Muscle layer of colon (tissue), 2 donors: ENCODE results near the gene EHBP1L1.

ENCODE experiments used
- H3K27ac ChIP-seq: one replicate; pipeline ENCODE4 v1.7.0; 2013; ENCODE audit warnings: low read depth, mild to moderate bottlenecking, low read length, moderate library complexity
- H3K27me3 ChIP-seq, 2 donors: one replicate each; pipeline ENCODE4 v1.7.0; 2013; ENCODE audit warnings: low read length in 2 of 2, mild to moderate bottlenecking in 2 of 2; ENCODE audit not compliant: insufficient read depth in 2 of 2, control insufficient read depth in 1 of 2
- H3K36me3 ChIP-seq: one replicate; pipeline ENCODE4 v1.7.0; 2013; ENCODE audit warnings: mild to moderate bottlenecking, low read length; ENCODE audit not compliant: insufficient read depth
- H3K4me1 ChIP-seq: one replicate; pipeline ENCODE4 v1.7.0; 2013; ENCODE audit warnings: mild to moderate bottlenecking, low read length; ENCODE audit not compliant: insufficient read depth
- H3K4me3 ChIP-seq, 2 donors: one replicate each; pipeline ENCODE4 v1.7.0; 2013; ENCODE audit warnings: low read length in 2 of 2, low read depth in 1 of 2, mild to moderate bottlenecking in 1 of 2, moderate library complexity in 1 of 2
- H3K9ac ChIP-seq: one replicate; pipeline ENCODE4 v1.7.0; 2013; ENCODE audit warnings: low read length
- H3K9me3 ChIP-seq: one replicate; pipeline ENCODE4 v1.7.0; 2013; ENCODE audit warnings: mild to moderate bottlenecking, low read length
- donor health status: abdominal sarcoma.
- donor health status: Adenocarcinoma of cecum.

EHBP1L1 gene

DNA sequence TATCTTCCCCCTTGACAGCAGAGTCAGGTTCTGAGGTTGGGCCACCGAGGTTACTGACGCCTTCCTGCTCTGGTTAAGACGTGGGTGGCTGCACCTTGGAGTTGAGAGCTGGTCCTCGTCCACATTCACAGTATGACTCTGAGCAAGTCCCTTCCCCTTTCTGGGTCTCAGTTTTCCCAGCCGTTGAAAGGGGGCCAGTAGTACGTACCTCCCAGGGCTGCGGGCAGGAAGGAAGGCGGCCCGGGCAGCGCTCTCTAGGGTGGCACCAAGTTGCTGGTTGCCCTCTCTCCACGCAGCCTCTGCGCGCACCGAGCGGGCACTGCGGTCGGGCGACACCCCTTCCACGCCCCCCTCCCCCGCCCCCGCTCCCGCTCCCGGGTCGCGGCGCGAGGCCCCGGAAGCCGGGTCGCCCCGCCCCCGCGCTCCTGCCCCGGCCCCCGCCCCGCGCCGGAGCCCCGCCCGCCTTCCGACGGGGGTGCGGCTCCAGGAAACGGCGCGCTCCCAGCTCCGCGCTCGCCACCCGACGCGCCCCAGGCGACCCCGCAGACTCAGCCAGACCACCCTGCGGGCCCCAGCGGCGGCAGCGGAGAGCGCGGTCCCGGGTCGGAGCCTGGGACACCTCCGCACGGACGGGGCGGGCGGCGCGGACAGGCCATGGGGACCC is at the start of gene EHBP1L1:
TSS of gene EHBP1L1 (plus strand) at position 486 of the 664 bp plus-strand sequence. CDS start 250 bp downstream, outside the sequence.
- no peaks in the 10 kb centered on the region for H3K27me3 ChIP-seq
- H3K4me3 ChIP-seq = peak within 1 kb of the TSS; percentile 92 to 98
- H3K9ac ChIP-seq = peak within 1 kb of the TSS; percentile 95
- H3K36me3 ChIP-seq = peaks cover 26% of the 10 kb centered on the region
- peaks cover 49% of the 10 kb centered on the region for H3K4me1 ChIP-seq
- H3K9me3 ChIP-seq = no peaks in the 10 kb centered on the region
- H3K27ac ChIP-seq = peak within 1 kb of the TSS; percentile 96

DNA sequence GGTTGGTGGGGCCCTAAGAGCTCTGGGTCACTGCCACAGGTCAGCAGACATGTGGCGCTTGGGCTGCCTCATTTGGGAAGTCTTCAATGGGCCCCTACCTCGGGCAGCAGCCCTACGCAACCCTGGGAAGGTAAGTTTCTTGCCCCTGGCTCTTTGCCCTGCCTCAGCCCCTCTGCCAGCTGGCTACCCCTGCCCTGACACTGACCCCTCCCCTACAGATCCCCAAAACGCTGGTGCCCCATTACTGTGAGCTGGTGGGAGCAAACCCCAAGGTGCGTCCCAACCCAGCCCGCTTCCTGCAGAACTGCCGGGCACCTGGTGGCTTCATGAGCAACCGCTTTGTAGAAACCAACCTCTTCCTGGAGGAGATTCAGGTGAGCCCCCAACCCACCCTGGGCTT is 49.1 kb upstream of the EHBP1L1 start:
- no peaks in the 10 kb centered on the region for H3K27me3 ChIP-seq
- no peak overlapping the region for H3K27ac ChIP-seq
- H3K36me3 ChIP-seq = peaks cover 36% of the 10 kb centered on the region
- no peak overlapping the region for H3K9ac ChIP-seq
- no peaks in the 10 kb centered on the region for H3K9me3 ChIP-seq
- no peak overlapping the region for H3K4me3 ChIP-seq
- H3K4me1 ChIP-seq = peaks cover 20% of the 10 kb centered on the region

DNA sequence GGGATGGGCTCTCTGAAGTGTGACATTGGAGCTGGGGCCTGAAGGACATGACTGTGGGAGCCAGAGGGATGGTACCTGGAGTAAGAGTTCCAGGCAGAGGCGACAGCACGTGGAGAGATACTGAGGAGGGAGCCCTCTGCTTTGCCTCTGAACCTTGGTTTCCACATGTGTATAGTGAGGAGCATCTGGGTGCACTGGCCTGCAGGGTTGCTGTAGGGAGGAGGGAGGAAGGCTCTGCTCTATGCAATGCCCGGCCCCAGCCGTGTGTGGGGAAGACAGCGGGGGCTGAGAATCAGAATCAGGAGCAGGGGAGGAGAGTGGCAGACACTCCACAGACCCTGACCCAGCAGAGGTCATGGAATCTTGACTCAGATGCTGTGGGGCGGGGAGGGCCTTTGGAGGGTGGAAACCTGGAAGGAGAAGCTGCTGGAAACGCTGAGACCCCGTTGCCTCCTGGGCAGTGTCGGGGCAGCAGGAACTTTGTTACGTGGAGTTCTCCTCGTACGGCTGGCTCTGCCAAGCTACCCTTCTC is 47.0 kb upstream of the EHBP1L1 start:
- Histone ChIP-seq H3K36me3 (peaks cover 49% of the 10 kb centered on the region), H3K27me3 (no peaks in the 10 kb centered on the region), H3K27ac (no peak overlapping the region), H3K4me1 (peaks cover 17% of the 10 kb centered on the region), H3K9ac (no peak overlapping the region), H3K9me3 (no peaks in the 10 kb centered on the region), H3K4me3 (no peak overlapping the region)

DNA sequence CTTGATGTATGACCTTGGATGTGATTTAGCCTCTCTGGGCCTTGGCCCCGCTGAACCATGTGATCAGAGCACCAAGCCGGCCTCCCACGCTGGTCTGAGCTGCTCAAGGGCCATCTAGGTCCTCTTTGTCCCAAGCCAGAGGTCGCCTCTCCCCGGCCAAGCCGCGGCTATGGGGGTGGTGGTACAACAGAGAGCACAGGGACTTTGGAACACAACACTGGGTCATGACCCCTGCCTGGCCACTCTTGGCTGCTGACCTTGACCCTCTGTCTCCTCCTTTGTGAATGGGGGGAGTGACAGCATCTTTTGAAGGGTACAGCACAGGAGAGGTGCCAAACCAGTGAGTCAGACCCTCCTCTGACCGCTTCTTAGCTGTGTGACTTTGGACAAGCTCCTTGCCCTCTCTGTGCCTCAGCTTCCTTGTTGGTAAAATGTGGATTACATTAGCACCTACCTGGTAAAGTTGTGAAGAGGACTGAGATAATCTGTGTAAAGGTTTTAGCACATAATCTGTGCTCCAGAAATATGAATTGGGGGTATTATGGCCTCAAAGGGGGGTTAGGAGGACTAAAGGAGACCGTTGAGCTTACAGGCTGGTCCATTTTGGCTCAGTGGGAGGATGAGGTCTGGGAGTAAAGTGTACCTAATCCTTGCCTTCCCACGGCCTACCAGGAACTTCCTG is 46.2 kb upstream of the EHBP1L1 start:
- peaks cover 11% of the 10 kb centered on the region for H3K4me1 ChIP-seq
- no peaks in the 10 kb centered on the region for H3K9me3 ChIP-seq
- H3K27ac ChIP-seq = no peak overlapping the region
- H3K36me3 ChIP-seq = peaks cover 49% of the 10 kb centered on the region
- no peak overlapping the region for H3K4me3 ChIP-seq
- no peak overlapping the region for H3K9ac ChIP-seq
- no peaks in the 10 kb centered on the region for H3K27me3 ChIP-seq

DNA sequence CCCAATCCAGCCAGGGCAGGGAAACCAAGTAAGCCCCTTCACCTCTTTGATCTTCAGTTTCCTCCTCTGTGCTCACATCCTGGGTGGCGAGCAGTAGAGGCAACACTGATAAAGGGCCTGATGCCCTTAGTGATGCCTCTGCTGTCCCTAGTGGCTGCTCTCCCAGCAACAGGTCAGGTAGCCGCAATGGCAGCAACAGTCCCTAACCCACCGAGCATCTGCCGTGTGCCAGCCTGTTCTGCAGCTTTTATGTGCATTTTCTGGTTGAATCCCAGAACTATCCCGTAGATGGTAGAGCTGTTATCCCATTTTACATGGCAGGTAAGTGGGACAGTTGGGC is 45.7 kb upstream of the EHBP1L1 start:
- Histone ChIP-seq H3K27ac (no peak overlapping the region), H3K36me3 (peaks cover 52% of the 10 kb centered on the region), H3K9me3 (no peaks in the 10 kb centered on the region), H3K27me3 (no peaks in the 10 kb centered on the region), H3K4me3 (no peak overlapping the region), H3K9ac (no peak overlapping the region), H3K4me1 (peaks cover 11% of the 10 kb centered on the region)

DNA sequence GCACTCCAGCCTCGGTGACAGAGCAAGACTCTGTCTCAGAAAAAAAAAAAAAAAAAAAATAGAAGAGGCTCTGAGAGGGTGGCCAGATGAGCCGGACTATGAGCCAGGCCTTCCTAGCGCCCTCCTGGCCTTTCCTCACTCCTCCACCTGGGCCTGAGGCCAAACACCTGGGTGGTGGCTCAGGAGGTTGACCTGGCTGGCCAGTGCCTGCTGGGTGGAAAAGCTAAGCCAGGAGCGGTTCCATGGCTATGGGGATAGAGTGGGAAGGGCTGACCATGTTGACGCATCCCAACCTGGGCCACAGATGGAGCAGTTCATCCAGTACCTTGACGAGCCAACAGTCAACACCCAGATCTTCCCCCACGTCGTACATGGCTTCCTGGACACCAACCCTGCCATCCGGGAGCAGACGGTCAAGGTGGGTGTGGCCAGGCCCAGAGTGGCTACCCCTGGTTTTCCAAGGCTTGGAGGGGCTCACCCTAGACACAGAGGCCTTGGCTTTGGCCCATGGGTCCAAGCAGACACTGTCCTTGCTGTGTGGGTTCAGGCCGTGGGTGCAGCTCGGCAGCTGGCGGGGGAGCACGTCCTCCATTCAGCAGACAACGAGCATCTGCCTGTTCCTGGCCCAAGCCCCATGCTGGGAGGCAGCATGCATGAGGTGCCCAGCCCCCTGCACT is 43.3 kb upstream of the EHBP1L1 start:
- Histone ChIP-seq H3K27ac (no peak overlapping the region), H3K9ac (no peak overlapping the region), H3K36me3 (peaks cover 48% of the 10 kb centered on the region), H3K27me3 (no peaks in the 10 kb centered on the region), H3K4me3 (no peak overlapping the region), H3K4me1 (no peaks in the 10 kb centered on the region), H3K9me3 (no peaks in the 10 kb centered on the region)

DNA sequence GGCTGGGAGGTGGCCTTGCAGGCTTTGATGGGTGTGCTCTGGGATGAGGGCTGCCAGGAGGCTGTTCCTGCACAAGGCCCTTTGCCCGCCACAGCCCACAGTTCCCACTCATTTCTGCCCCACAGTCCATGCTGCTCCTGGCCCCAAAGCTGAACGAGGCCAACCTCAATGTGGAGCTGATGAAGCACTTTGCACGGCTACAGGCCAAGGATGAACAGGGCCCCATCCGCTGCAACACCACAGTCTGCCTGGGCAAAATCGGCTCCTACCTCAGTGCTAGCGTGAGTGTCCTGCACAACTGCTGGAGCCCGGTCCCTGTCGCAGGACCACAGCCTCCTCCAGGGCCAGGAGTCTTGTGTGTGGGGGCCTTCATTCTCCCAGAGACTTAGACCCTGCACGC is 40.8 kb upstream of the EHBP1L1 start:
- Histone ChIP-seq H3K27ac (no peak overlapping the region), H3K4me1 (peaks cover 5% of the 10 kb centered on the region), H3K27me3 (no peaks in the 10 kb centered on the region), H3K36me3 (peaks cover 37% of the 10 kb centered on the region), H3K9ac (no peak overlapping the region), H3K4me3 (no peak overlapping the region), H3K9me3 (no peaks in the 10 kb centered on the region)

DNA sequence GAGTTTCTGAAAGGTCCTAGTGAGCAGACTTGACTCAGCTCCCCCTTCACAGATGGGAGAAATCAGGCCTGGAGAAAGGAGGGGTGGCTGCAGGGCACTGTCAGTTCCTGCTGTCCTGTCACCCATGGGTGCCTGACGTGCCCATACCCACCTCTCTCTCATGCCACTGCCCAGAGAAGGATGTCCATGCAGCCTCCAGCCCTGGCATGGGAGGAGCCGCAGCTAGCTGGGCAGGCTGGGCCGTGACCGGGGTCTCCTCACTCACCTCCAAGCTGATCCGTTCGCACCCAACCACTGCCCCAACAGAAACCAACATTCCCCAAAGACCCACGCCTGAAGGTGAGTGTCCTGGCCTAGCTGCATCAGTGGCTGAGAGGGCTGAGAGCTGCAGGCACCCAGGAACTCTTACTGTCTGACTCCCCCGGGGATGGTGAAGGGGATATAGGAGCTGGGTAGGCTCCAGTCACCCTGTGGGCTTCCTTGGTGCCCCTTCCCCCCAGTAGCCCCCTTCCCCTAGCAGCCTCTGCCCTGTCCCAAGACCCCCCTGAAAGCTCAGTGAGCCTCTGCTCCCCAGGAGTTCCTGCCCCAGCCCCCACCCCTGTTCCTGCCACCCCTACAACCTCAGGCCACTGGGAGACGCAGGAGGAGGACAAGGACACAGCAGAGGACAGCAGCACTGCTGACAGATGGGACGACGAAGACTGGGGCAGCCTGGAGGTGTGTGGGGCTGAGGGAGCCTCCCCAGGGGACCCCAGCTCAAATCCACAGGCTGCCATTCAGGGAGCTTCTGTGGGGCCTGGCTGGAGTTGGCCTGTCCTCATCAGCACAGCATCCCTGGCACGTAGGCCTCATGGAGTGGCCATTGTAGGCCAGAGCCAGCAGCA is 39.2 kb upstream of the EHBP1L1 start:
- H3K36me3 ChIP-seq = peaks cover 25% of the 10 kb centered on the region
- H3K9ac ChIP-seq = no peak overlapping the region
- peaks cover 14% of the 10 kb centered on the region for H3K4me1 ChIP-seq
- H3K9me3 ChIP-seq = no peaks in the 10 kb centered on the region
- H3K27me3 ChIP-seq = no peaks in the 10 kb centered on the region
- H3K27ac ChIP-seq = no peak overlapping the region
- no peak overlapping the region for H3K4me3 ChIP-seq

DNA sequence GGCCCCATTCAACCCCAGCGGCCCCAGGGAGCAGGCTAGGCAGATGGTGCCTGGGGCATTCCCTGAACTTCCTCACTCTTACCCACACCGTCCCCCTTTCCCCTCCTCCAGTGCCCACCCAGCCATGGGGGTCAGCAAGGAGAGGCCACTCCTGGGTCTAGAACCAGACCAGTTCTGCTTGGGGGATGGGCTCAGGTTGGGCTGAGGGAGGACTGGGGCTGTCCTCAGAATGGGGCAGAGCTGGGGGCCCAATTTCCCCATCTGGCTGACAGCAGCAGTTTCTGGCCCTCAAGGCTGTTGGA is 38.6 kb upstream of the EHBP1L1 start:
- H3K9me3 ChIP-seq = no peaks in the 10 kb centered on the region
- H3K9ac ChIP-seq = no peak overlapping the region
- peaks cover 19% of the 10 kb centered on the region for H3K4me1 ChIP-seq
- no peaks in the 10 kb centered on the region for H3K27me3 ChIP-seq
- H3K27ac ChIP-seq = no peak overlapping the region
- no peak overlapping the region for H3K4me3 ChIP-seq
- peaks cover 21% of the 10 kb centered on the region for H3K36me3 ChIP-seq

DNA sequence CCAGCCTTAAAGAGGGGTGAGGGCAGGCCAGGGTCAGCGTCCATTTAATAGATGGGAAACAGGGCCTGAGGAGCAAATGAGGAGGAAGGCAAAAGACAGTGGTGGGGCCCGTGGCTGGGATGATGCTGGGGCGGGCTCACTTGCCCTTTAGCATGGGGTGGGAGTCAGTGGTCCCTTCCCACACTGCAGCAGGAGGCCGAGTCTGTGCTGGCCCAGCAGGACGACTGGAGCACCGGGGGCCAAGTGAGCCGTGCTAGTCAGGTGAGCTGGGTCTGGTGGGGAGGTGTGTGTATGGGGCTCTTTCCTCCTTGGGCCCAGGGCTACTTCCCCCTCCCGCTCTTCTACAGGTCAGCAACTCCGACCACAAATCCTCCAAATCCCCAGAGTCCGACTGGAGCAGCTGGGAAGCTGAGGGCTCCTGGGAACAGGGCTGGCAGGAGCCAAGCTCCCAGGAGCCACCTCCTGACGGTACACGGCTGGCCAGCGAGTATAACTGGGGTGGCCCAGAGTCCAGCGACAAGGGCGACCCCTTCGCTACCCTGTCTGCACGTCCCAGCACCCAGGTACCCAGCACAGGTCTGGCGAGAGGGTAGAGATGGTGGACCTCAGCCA is 38.1 kb upstream of the EHBP1L1 start:
- Histone ChIP-seq H3K36me3 (peaks cover 19% of the 10 kb centered on the region), H3K9ac (no peak overlapping the region), H3K27me3 (no peaks in the 10 kb centered on the region), H3K9me3 (no peaks in the 10 kb centered on the region), H3K27ac (no peak overlapping the region), H3K4me3 (no peak overlapping the region), H3K4me1 (peaks cover 19% of the 10 kb centered on the region)
